ENCODE results near the gene TASP1.
"Not testable (repeated sequence)": the region's sequence is repeated elsewhere in the genome, so short reads cannot be mapped to it uniquely, and the experiment has no call there.

TASP1 gene

DNA sequence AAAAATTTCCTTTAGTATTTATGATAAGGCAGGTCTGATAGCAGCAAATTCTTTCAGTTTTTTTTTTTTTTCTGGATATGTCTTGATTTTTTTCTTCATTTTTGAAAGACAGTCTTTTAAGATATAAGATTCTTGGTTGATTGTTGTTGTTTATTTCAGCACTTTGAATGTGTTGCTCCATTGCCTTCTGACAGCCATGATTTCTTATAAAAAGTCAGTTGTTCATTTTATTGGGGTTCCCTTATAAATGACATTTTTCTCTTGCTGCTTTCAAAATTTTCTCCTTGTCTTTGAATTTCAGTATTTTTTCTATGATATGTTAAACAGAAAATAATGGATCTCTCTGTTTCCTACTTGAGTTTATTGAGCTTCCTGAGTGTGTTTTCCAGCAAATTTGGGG lies 265.3 kb downstream of the TASP1 start:
- Histone ChIP-seq H3K18ac (ENCODE audit: low read length) (no peak overlapping the region), H3K79me1 (ENCODE audit: low read length) (no peaks in the 10 kb centered on the region), H3K9me3 (ENCODE audit: insufficient read depth, low read depth, low read length) (peaks cover 2% of the 10 kb centered on the region), H3K4me1 (ENCODE audit: control insufficient read depth in 1 of 2, insufficient read depth in 2 of 2, low read length in 2 of 2) (no peaks in the 10 kb centered on the region), H3K4ac (ENCODE audit: low read depth, low read length) (no peak overlapping the region), H3K36me3 (ENCODE audit: control insufficient read depth in 1 of 2, insufficient read depth in 2 of 2, low read length in 2 of 2) (no peaks in the 10 kb centered on the region), H4K8ac (ENCODE audit: low read depth, low read length) (no peak overlapping the region), H3K4me2 (ENCODE audit: low read length) (no peak overlapping the region), H2AFZ (ENCODE audit: insufficient read depth, low read length, poor library complexity) (no peak overlapping the region), H2BK12ac (ENCODE audit: low read length) (no peak overlapping the region), H3K23ac (ENCODE audit: low read length) (no peak overlapping the region), H2BK120ac (ENCODE audit: insufficient read depth, low read length, poor library complexity) (no peak overlapping the region), H2BK5ac (ENCODE audit: low read depth, low read length, poor library complexity) (no peak overlapping the region), H4K91ac (ENCODE audit: low read depth, low read length) (no peak overlapping the region), H2AK5ac (ENCODE audit: low read length) (no peak overlapping the region), H3K9ac (ENCODE audit: low read length) (no peak overlapping the region), H3K79me2 (ENCODE audit: control insufficient read depth, insufficient read depth, low read length, poor library complexity) (no peaks in the 10 kb centered on the region), H3K27ac (ENCODE audit: low read depth, low read length) (no peak overlapping the region), H3K27me3 (ENCODE audit: insufficient read depth, low read length) (no peaks in the 10 kb centered on the region), H3K14ac (ENCODE audit: low read length) (no peak overlapping the region), H4K12ac (ENCODE audit: low read depth, low read length) (no peak overlapping the region), H3K4me3 (ENCODE audit: low read depth, low read length) (no peak overlapping the region)
- no peak for DNase-seq

DNA sequence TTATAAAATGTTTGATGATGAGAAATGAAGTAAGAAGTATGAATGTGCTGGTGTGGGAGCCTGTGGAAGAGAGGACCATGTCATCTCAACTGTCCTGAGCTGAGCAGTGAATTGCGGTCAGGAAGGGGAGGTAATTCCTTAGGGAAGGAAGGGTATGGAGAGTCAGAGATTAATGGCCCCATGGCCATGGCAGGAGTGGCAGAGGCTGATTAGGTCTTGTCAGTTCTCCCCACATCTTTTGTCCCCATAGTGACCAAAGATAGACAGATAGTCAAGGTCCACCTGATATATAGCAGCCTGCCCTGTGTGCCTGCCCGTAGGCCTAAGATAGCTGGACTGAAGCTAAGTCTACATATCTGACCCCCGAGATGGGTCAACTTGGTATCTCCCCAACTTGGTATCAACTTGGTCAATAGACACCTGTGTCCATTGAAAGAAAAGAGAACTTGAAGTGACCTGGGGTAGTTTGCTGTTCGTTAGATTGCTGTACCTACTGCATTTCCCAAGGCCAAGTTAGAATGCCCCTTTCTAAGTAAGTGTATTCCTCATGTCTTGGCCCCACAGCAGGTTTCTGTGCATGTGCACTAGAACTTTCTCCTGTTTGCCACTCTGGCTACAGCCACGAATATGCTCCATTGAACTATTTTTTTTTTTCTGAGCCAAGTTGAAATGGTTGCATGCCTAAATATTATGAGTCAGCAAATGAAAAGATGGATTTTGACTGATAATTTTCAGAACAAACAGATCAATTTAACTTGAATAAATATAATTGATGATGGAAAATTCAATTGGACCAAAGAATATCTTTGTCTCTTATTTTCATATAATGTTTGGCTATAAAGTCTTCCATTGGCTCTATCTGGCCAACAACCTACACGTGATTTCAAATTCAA lies 274.2 kb downstream of the TASP1 start:
- H4K12ac ChIP-seq (ENCODE audit: low read depth, low read length): no peak overlapping the region

DNA sequence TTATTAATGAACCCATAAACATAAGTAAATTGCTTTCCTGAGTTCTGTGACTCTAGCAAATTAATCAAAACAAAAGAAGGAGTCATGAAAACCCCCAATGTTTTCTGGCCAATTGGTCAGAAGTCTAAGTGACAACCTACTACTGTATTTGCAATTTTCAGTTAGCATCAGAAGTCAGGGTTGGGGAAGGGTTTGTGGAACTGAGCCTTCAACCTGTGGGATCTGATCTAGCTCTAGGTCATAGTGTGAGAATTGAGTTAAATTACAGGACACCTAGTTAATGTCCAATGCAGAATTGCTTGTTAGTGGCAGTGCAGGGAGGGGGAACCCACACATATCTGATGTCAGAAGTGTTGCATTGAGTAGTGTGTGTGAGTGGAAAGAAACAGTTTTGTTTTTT lies 275.3 kb downstream of the TASP1 start:
- Histone ChIP-seq H3K14ac (ENCODE audit: low read length) (no peak overlapping the region), H3K4me3 (ENCODE audit: low read depth, low read length) (no peak overlapping the region), H3K4me2 (ENCODE audit: low read length) (no peak overlapping the region), H3K79me2 (ENCODE audit: control insufficient read depth, insufficient read depth, low read length, poor library complexity) (no peaks in the 10 kb centered on the region), H4K8ac (ENCODE audit: low read depth, low read length) (no peak overlapping the region), H3K36me3 (ENCODE audit: control insufficient read depth in 1 of 2, insufficient read depth in 2 of 2, low read length in 2 of 2) (no peaks in the 10 kb centered on the region), H3K27me3 (ENCODE audit: insufficient read depth, low read length) (no peaks in the 10 kb centered on the region), H3K27ac (ENCODE audit: low read depth, low read length) (no peak overlapping the region), H3K4me1 (ENCODE audit: control insufficient read depth in 1 of 2, insufficient read depth in 2 of 2, low read length in 2 of 2) (no peaks in the 10 kb centered on the region), H3K9ac (ENCODE audit: low read length) (no peak overlapping the region), H2AK5ac (ENCODE audit: low read length) (no peak overlapping the region), H2BK120ac (ENCODE audit: insufficient read depth, low read length, poor library complexity) (no peak overlapping the region), H3K79me1 (ENCODE audit: low read length) (no peaks in the 10 kb centered on the region), H2BK5ac (ENCODE audit: low read depth, low read length, poor library complexity) (no peak overlapping the region), H3K23ac (ENCODE audit: low read length) (no peak overlapping the region), H2AFZ (ENCODE audit: insufficient read depth, low read length, poor library complexity) (no peak overlapping the region), H2BK12ac (ENCODE audit: low read length) (no peak overlapping the region), H3K4ac (ENCODE audit: low read depth, low read length) (no peak overlapping the region), H3K9me3 (ENCODE audit: insufficient read depth, low read depth, low read length) (peaks cover 2% of the 10 kb centered on the region), H3K18ac (ENCODE audit: low read length) (no peak overlapping the region), H4K12ac (ENCODE audit: low read depth, low read length) (no peak overlapping the region), H4K91ac (ENCODE audit: low read depth, low read length) (no peak overlapping the region)
- no peak for DNase-seq

More for the DNA sequence above, 274.2 kb downstream of the TASP1 start:
- Histone ChIP-seq H3K9me3 (ENCODE audit: insufficient read depth, low read depth, low read length) (peaks cover 3% of the 10 kb centered on the region), H2BK12ac (ENCODE audit: low read length) (no peak overlapping the region), H2AFZ (ENCODE audit: insufficient read depth, low read length, poor library complexity) (no peak overlapping the region), H2BK5ac (ENCODE audit: low read depth, low read length, poor library complexity) (no peak overlapping the region), H4K8ac (ENCODE audit: low read depth, low read length) (no peak overlapping the region), H3K27me3 (ENCODE audit: insufficient read depth, low read length) (no peaks in the 10 kb centered on the region), H3K14ac (ENCODE audit: low read length) (no peak overlapping the region), H3K4me1 (ENCODE audit: control insufficient read depth in 1 of 2, insufficient read depth in 2 of 2, low read length in 2 of 2) (no peaks in the 10 kb centered on the region), H3K4me2 (ENCODE audit: low read length) (no peak overlapping the region), H2BK120ac (ENCODE audit: insufficient read depth, low read length, poor library complexity) (no peak overlapping the region), H4K91ac (ENCODE audit: low read depth, low read length) (no peak overlapping the region), H3K79me1 (ENCODE audit: low read length) (no peaks in the 10 kb centered on the region), H2AK5ac (ENCODE audit: low read length) (no peak overlapping the region), H3K9ac (ENCODE audit: low read length) (no peak overlapping the region), H3K4ac (ENCODE audit: low read depth, low read length) (no peak overlapping the region), H3K4me3 (ENCODE audit: low read depth, low read length) (no peak overlapping the region), H3K27ac (ENCODE audit: low read depth, low read length) (no peak overlapping the region), H3K79me2 (ENCODE audit: control insufficient read depth, insufficient read depth, low read length, poor library complexity) (no peaks in the 10 kb centered on the region), H3K23ac (ENCODE audit: low read length) (no peak overlapping the region), H3K18ac (ENCODE audit: low read length) (no peak overlapping the region), H3K36me3 (ENCODE audit: control insufficient read depth in 1 of 2, insufficient read depth in 2 of 2, low read length in 2 of 2) (no peaks in the 10 kb centered on the region)
- WGBS (ENCODE audit: extremely low coverage, insufficient coverage, insufficient read length): no CpG with 5 or more reads among the region's 6 CpGs
- DNase-seq: no peak

GRCh38 chr20:13362165-13362564 lies 276.6 kb downstream of the TASP1 start:
- H3K36me3 ChIP-seq (ENCODE audit: control insufficient read depth in 1 of 2, insufficient read depth in 2 of 2, low read length in 2 of 2); H2BK12ac ChIP-seq (ENCODE audit: low read length); DNase-seq; H3K9me3 ChIP-seq (ENCODE audit: insufficient read depth, low read depth, low read length); H4K12ac ChIP-seq (ENCODE audit: low read depth, low read length); H3K27ac ChIP-seq (ENCODE audit: low read depth, low read length); H3K79me1 ChIP-seq (ENCODE audit: low read length); H3K14ac ChIP-seq (ENCODE audit: low read length); H3K4ac ChIP-seq (ENCODE audit: low read depth, low read length); H3K79me2 ChIP-seq (ENCODE audit: control insufficient read depth, insufficient read depth, low read length, poor library complexity); H2AK5ac ChIP-seq (ENCODE audit: low read length); H3K23ac ChIP-seq (ENCODE audit: low read length); H3K4me2 ChIP-seq (ENCODE audit: low read length); H3K18ac ChIP-seq (ENCODE audit: low read length); H2BK120ac ChIP-seq (ENCODE audit: insufficient read depth, low read length, poor library complexity); H4K8ac ChIP-seq (ENCODE audit: low read depth, low read length); H3K27me3 ChIP-seq (ENCODE audit: insufficient read depth, low read length); H2AFZ ChIP-seq (ENCODE audit: insufficient read depth, low read length, poor library complexity); H4K91ac ChIP-seq (ENCODE audit: low read depth, low read length); H3K4me3 ChIP-seq (ENCODE audit: low read depth, low read length); H3K9ac ChIP-seq (ENCODE audit: low read length); H3K4me1 ChIP-seq (ENCODE audit: control insufficient read depth in 1 of 2, insufficient read depth in 2 of 2, low read length in 2 of 2); H2BK5ac ChIP-seq (ENCODE audit: low read depth, low read length, poor library complexity): not testable (repeated sequence)
- WGBS (ENCODE audit: extremely low coverage, insufficient coverage, insufficient read length): no CpG with 5 or more reads among the region's 5 CpGs
